Muscle of arm (tissue), 14 donors: ENCODE measurements around the gene SNRNP35. TPM values are rescaled to one million over a fixed set of nuclear protein-coding genes. Genes with fewer than 3 reads are reported as not detected.
"Not testable (repeated sequence)": the region's sequence is repeated elsewhere in the genome, so short reads cannot be mapped to it uniquely, and the experiment has no call there.

ENCODE experiments used
- DNase-seq: peaks from one replicate; pipeline ENCODE4 v3.0.0-alpha.2; 2013
- long read RNA-seq, 11 donors: transcript quantifications; one replicate each; lab custom pipeline, GENCODE V29; 2026
- polyA plus RNA-seq, 12 donors: library from polyadenylated mRNA; unstranded; fragments of 120-200 nt; gene quantifications; one replicate each; pipeline ENCODE4 v1.2.1, GENCODE V29; 2013; ENCODE audit not compliant: insufficient read length in 12 of 12

SNRNP35 gene
- 10 to 100 TPM in 11 of 12 donors, not detected in 1; 23.8 to 43.5 (median 29.8) TPM for polyA plus RNA-seq
- long read RNA-seq, donor 1, transcript SNRNP35-203 (2 exons, 1,975 nt), result major isoform, 22 of 45 reads
- long read RNA-seq, donor 1, partial matches to known transcripts, result 21 of 45 reads
- long read RNA-seq, donor 1, other reads (novel, unspliced or antisense), result 0 of 45 reads
- long read RNA-seq, donor 2, transcript SNRNP35-203 (2 exons, 1,975 nt), result major isoform, 17 of 51 reads
- long read RNA-seq, donor 2, partial matches to known transcripts, result 33 of 51 reads
- long read RNA-seq, donor 2, other reads (novel, unspliced or antisense), result 0 of 51 reads
- long read RNA-seq, donor 3, partial matches to known transcripts, result 0 of 5 reads
- long read RNA-seq, donor 3, other reads (novel, unspliced or antisense), result 0 of 5 reads
- long read RNA-seq, donor 4, partial matches to known transcripts, result 0 of 4 reads
- long read RNA-seq, donor 4, other reads (novel, unspliced or antisense), result 0 of 4 reads
- long read RNA-seq, donor 5, transcript SNRNP35-203 (2 exons, 1,975 nt), result major isoform, 17 of 21 reads
- long read RNA-seq, donor 5, partial matches to known transcripts, result 0 of 21 reads
- long read RNA-seq, donor 5, other reads (novel, unspliced or antisense), result 0 of 21 reads
- long read RNA-seq, donor 6, transcript SNRNP35-203 (2 exons, 1,975 nt), result major isoform, 7 of 23 reads
- long read RNA-seq, donor 6, partial matches to known transcripts, result 6 of 23 reads
- long read RNA-seq, donor 6, other reads (novel, unspliced or antisense), result 7 of 23 reads
- long read RNA-seq, donor 7, transcript SNRNP35-203 (2 exons, 1,975 nt), result major isoform, 5 of 12 reads
- long read RNA-seq, donor 7, partial matches to known transcripts, result 6 of 12 reads
- long read RNA-seq, donor 7, other reads (novel, unspliced or antisense), result 0 of 12 reads
- long read RNA-seq, donor 8, transcript SNRNP35-203 (2 exons, 1,975 nt), result major isoform, 16 of 64 reads
- long read RNA-seq, donor 8, partial matches to known transcripts, result 26 of 64 reads
- long read RNA-seq, donor 8, other reads (novel, unspliced or antisense), result 20 of 64 reads
- long read RNA-seq, donor 9, transcript SNRNP35-203 (2 exons, 1,975 nt), result major isoform, 10 of 30 reads
- long read RNA-seq, donor 9, partial matches to known transcripts, result 10 of 30 reads
- long read RNA-seq, donor 9, other reads (novel, unspliced or antisense), result 7 of 30 reads
- long read RNA-seq, donor 10, transcript SNRNP35-203 (2 exons, 1,975 nt), result major isoform, 13 of 44 reads
- long read RNA-seq, donor 10, partial matches to known transcripts, result 6 of 44 reads
- long read RNA-seq, donor 10, other reads (novel, unspliced or antisense), result 25 of 44 reads
- long read RNA-seq, donor 11, transcript SNRNP35-203 (2 exons, 1,975 nt), result major isoform, 12 of 66 reads
- long read RNA-seq, donor 11, partial matches to known transcripts, result 31 of 66 reads
- long read RNA-seq, donor 11, other reads (novel, unspliced or antisense), result 20 of 66 reads

GRCh38 chr12:123457980-123458779 lies at the start of gene SNRNP35:
Gene SNRNP35 (plus strand): TSS chr12:123458139. CDS start chr12:123465541, 7,402 bp downstream.
- peak; percentile 92 for DNase-seq

- not testable (repeated sequence) for DNase-seq
Measured at GRCh38 chr12:123408619-123409018, 49.3 kb upstream of the SNRNP35 start.

GRCh38 chr12:123409284-123410040 lies 48.5 kb upstream of the SNRNP35 start:
- DNase-seq, result not testable (repeated sequence)

GRCh38 chr12:123410041-123410412 lies 47.9 kb upstream of the SNRNP35 start:
- DNase-seq, result no peak

GRCh38 chr12:123421314-123421713 lies 36.6 kb upstream of the SNRNP35 start:
- no peak for DNase-seq

- no peak for DNase-seq
Measured at GRCh38 chr12:123427036-123427769, 30.7 kb upstream of the SNRNP35 start.

- DNase-seq, result no peak
Measured at GRCh38 chr12:123428591-123428990, 29.3 kb upstream of the SNRNP35 start.

GRCh38 chr12:123429101-123429500 lies 28.8 kb upstream of the SNRNP35 start:
- DNase-seq, result not testable (repeated sequence)

GRCh38 chr12:123431951-123432817 lies 25.8 kb upstream of the SNRNP35 start:
- DNase-seq, result not testable (repeated sequence)

GRCh38 chr12:123433615-123434014 lies 24.3 kb upstream of the SNRNP35 start:
- DNase-seq, result no peak

GRCh38 chr12:123435636-123436016 lies 22.3 kb upstream of the SNRNP35 start:
- no peak for DNase-seq

GRCh38 chr12:123436017-123436964 lies 21.6 kb upstream of the SNRNP35 start, which contains the start of gene RILPL2:
Gene RILPL2 (minus strand): TSS chr12:123436684. CDS start chr12:123436420, 264 bp downstream.
- peak; percentile 90 for DNase-seq

GRCh38 chr12:123441523-123442164 lies 16.3 kb upstream of the SNRNP35 start:
- DNase-seq, result no peak

GRCh38 chr12:123442774-123443173 lies 15.2 kb upstream of the SNRNP35 start:
- no peak for DNase-seq

- no peak for DNase-seq
Measured at GRCh38 chr12:123444092-123445026, 13.6 kb upstream of the SNRNP35 start.
